Glutamatergic neuron (in vitro differentiated cells): Measurements from ENCODE around the gene AKAP1. TPM values are rescaled to one million over a fixed set of nuclear protein-coding genes. Genes with fewer than 3 reads are reported as not detected.

Experiments
- DNase-seq: peaks from one replicate; pipeline ENCODE4 v3.0.0; 2022
- H3K27ac Mint-ChIP-seq: one replicate; pipeline ENCODE4 v1.8.0; 2020; ENCODE audit warnings: mild to moderate bottlenecking, mixed read lengths, inconsistent platforms; ENCODE audit not compliant: unreplicated experiment
- H3K27me3 Mint-ChIP-seq: one replicate; pipeline ENCODE4 v1.8.0; 2020; ENCODE audit warnings: mild to moderate bottlenecking, moderate library complexity, mixed read lengths, inconsistent platforms; ENCODE audit not compliant: unreplicated experiment
- H3K36me3 Mint-ChIP-seq: one replicate; pipeline ENCODE4 v1.8.0; 2020; ENCODE audit warnings: mild to moderate bottlenecking, mixed read lengths, inconsistent platforms; ENCODE audit not compliant: unreplicated experiment
- H3K4me1 Mint-ChIP-seq: one replicate; pipeline ENCODE4 v1.8.0; 2020; ENCODE audit warnings: mild to moderate bottlenecking, low read depth, mixed read lengths, inconsistent platforms; ENCODE audit not compliant: unreplicated experiment
- H3K4me3 Mint-ChIP-seq: one replicate; pipeline ENCODE4 v1.8.0; 2020; ENCODE audit warnings: mild to moderate bottlenecking, mixed read lengths, inconsistent platforms; ENCODE audit not compliant: unreplicated experiment
- H3K9me3 Mint-ChIP-seq: one replicate; pipeline ENCODE4 v1.8.0; 2020; ENCODE audit warnings: mild to moderate bottlenecking, moderate library complexity, mixed read lengths, inconsistent platforms; ENCODE audit not compliant: unreplicated experiment
- total RNA-seq: library from RNA; stranded (reverse); fragmentation: NEBNext Ultra II Directional; extraction: Animal tissue kit (Norgen Biotek cat#: 25700); gene quantifications from one replicate; pipeline ENCODE4 v1.2.1, GENCODE V29; 2021; ENCODE audit not compliant: unreplicated experiment
- TF ChIP-seq, protein P1 (sequence below): fragments of 200-600 bp; sonication (generic); IDR thresholded peaks from one replicate; pipeline ENCODE4 v1.5.0; 2021; ENCODE audit not compliant: partially characterized antibody, unreplicated experiment

Gene AKAP1
- total RNA-seq, 1 donor from 2014 or later = 35.6 TPM

DNA sequence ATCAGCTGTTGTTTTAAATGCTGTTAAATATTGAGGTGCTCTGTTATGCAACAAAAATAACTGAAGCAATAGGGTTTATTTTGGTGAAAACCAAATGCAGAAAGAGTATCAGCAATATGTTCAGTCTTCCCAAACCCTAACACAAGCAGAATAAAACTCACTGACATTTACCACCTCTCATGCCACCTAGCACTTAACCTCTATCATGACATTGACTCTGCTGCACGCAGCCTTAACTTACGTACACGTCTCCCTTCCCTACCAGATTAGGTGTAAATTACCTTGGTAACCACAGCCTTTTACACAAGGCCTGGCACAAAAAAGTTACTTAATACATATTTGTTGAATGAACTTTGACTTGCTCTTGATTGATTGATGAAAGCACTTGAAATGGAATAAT is 9.9 kb upstream of the AKAP1 start:
- no peaks in the 10 kb centered on the region for H3K36me3 Mint-ChIP-seq
- H3K27me3 Mint-ChIP-seq = peaks cover 4% of the 10 kb centered on the region
- H3K4me3 Mint-ChIP-seq = no peak overlapping the region
- no peaks in the 10 kb centered on the region for H3K9me3 Mint-ChIP-seq
- peaks cover 13% of the 10 kb centered on the region for H3K4me1 Mint-ChIP-seq
- H3K27ac Mint-ChIP-seq = no peak overlapping the region
- DNase-seq = no peak
- TF ChIP-seq, protein P1, sequence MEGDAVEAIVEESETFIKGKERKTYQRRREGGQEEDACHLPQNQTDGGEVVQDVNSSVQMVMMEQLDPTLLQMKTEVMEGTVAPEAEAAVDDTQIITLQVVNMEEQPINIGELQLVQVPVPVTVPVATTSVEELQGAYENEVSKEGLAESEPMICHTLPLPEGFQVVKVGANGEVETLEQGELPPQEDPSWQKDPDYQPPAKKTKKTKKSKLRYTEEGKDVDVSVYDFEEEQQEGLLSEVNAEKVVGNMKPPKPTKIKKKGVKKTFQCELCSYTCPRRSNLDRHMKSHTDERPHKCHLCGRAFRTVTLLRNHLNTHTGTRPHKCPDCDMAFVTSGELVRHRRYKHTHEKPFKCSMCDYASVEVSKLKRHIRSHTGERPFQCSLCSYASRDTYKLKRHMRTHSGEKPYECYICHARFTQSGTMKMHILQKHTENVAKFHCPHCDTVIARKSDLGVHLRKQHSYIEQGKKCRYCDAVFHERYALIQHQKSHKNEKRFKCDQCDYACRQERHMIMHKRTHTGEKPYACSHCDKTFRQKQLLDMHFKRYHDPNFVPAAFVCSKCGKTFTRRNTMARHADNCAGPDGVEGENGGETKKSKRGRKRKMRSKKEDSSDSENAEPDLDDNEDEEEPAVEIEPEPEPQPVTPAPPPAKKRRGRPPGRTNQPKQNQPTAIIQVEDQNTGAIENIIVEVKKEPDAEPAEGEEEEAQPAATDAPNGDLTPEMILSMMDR = no peak

DNA sequence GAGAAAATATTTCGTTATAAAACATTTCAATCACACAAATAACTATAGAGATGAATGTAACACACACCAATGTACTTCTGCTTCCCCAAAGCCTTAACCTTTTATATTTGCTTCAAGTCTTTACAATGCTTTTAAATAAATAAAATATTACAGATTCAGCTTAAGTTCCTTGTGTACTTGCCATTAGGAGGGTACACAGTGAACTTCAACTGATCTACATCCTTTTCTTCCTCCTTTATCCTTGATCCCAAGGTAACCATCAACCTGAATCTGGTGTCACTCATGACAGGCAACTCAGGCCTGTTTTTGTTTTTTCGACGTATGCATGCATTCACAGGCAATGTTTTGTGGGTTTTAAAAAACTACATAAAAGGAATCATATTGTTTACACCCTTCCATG is 9.3 kb upstream of the AKAP1 start:
- H3K4me3 Mint-ChIP-seq = no peak overlapping the region
- peaks cover 6% of the 10 kb centered on the region for H3K27me3 Mint-ChIP-seq
- peaks cover 13% of the 10 kb centered on the region for H3K4me1 Mint-ChIP-seq
- no peak overlapping the region for H3K27ac Mint-ChIP-seq
- no peaks in the 10 kb centered on the region for H3K36me3 Mint-ChIP-seq
- H3K9me3 Mint-ChIP-seq = no peaks in the 10 kb centered on the region
- TF ChIP-seq, protein P1 = no peak
- DNase-seq = no peak

DNA sequence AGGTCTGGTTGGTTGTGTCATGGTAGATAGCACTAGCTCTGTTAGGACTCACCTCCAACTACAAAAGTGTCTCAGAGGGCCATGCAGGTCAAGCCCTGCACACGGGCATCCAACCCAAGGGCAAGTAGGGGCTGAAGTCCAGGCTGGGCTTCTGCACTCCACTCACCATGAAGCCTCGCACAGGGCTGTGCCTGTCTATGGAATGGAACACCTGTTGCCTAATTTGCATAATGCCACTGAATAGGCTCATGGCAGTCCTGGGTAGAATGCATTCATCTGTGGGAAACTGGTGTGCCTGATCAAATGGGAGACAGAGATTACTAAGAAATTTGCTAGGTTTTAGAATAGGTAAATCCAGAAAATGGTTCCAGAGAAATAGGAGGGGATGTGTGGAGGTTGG is 8.0 kb upstream of the AKAP1 start:
- DNase-seq = no peak
- peaks cover 10% of the 10 kb centered on the region for H3K4me1 Mint-ChIP-seq
- no peak overlapping the region for H3K27ac Mint-ChIP-seq
- H3K36me3 Mint-ChIP-seq = no peaks in the 10 kb centered on the region
- H3K4me3 Mint-ChIP-seq = no peak overlapping the region
- TF ChIP-seq, protein P1 = no peak
- peaks cover 6% of the 10 kb centered on the region for H3K27me3 Mint-ChIP-seq
- no peaks in the 10 kb centered on the region for H3K9me3 Mint-ChIP-seq

DNA sequence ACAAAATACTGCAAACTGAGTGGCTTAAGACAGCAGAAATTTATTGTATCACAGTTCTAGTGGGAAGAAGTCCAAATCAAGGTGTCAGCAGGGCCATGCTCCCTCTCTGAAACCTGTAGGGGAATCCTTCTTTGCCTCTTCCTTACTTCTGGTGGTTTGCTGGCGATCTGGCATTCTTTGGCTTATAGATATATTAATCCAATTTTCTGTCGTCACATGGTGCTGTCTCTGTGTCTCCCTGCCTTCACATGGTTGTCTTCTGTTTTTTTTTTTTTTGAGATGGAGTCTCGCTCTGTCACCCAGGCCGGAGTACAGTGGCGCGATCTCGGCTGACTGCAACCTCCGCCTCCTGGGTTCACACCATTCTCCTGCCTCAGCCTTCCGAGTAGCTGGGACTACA is 6.8 kb upstream of the AKAP1 start:
- Mint-ChIP-seq H3K4me1 (peaks cover 4% of the 10 kb centered on the region), H3K9me3 (no peaks in the 10 kb centered on the region), H3K27me3 (peaks cover 6% of the 10 kb centered on the region), H3K27ac (no peak overlapping the region), H3K4me3 (no peak overlapping the region), H3K36me3 (no peaks in the 10 kb centered on the region)
- DNase-seq = no peak
- TF ChIP-seq, protein P1 = no peak

DNA sequence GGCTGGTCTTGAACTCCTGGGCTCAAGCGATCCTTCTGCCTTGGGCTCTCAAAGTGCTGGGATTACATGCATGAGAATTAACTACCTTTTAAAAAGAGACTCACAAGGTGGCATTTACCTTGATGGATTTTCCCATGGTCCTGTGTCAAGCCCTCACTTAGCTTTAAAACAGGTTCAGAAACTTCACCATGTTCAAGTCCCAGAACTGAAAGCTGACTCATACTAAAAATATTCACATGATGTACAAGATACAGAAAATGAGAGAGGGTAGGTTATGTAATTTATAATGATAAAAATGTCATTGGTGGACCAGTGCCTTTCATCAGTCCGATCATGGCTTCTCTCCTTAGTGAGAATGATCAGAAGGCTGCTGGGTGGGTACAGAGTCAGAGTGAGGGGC is 4.3 kb upstream of the AKAP1 start:
- peaks cover 6% of the 10 kb centered on the region for H3K27me3 Mint-ChIP-seq
- TF ChIP-seq, protein P1 = no peak
- H3K4me3 Mint-ChIP-seq = no peak overlapping the region
- H3K9me3 Mint-ChIP-seq = peaks cover 7% of the 10 kb centered on the region
- no peak for DNase-seq
- no peak overlapping the region for H3K27ac Mint-ChIP-seq
- no peaks in the 10 kb centered on the region for H3K36me3 Mint-ChIP-seq
- peaks cover 3% of the 10 kb centered on the region for H3K4me1 Mint-ChIP-seq
